ENCODE results near the gene GNAI3.
A peak's percentile ranks its signal among the peaks of the same experiment; 100 is the strongest.

The GNAI3 gene

DNA sequence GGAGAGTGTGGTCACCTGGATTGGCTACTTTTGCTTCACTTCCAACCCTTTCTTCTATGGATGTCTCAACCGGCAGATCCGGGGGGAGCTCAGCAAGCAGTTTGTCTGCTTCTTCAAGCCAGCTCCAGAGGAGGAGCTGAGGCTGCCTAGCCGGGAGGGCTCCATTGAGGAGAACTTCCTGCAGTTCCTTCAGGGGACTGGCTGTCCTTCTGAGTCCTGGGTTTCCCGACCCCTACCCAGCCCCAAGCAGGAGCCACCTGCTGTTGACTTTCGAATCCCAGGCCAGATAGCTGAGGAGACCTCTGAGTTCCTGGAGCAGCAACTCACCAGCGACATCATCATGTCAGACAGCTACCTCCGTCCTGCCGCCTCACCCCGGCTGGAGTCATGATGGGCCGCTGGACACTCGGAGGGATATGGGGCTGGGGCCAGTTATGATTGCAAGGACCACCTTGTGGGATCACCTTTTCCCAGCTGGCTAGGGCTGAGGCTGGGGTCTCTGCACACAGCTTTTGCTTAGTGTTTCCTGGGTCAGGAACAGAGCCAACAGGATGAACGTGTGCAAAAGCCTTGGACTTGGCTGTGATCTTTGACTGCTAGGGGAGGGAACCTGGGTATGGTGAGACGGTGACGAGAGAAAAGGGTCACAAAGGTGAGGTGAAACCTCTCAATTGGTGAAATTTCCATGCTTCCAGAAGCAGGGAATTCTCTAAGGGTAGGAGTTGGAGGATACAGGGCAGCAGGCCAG is 4.3 kb upstream of the GNAI3 start:
- Histone ChIP-seq H3K36me3 (ENCODE audit: control insufficient read depth, insufficient read depth, low read length) (no peaks in the 10 kb centered on the region), H3K4me1 (ENCODE audit: control insufficient read depth, insufficient read depth, low read length, poor library complexity, severe bottlenecking) (peaks cover 16% of the 10 kb centered on the region), H3K4me3 (ENCODE audit: insufficient read depth, low read depth, low read length, poor library complexity, severe bottlenecking) (no peak overlapping the region), H3K27ac (ENCODE audit: insufficient read depth, low read length, poor library complexity, severe bottlenecking) (no peak overlapping the region), H3K27me3 (replicated peaks; ENCODE audit: control insufficient read depth, insufficient read depth, low read length, poor library complexity, severe bottlenecking) (no peaks in the 10 kb centered on the region), H3K9me3 (ENCODE audit: control insufficient read depth, low read length) (no peaks in the 10 kb centered on the region)
- no peak for DNase-seq

DNA sequence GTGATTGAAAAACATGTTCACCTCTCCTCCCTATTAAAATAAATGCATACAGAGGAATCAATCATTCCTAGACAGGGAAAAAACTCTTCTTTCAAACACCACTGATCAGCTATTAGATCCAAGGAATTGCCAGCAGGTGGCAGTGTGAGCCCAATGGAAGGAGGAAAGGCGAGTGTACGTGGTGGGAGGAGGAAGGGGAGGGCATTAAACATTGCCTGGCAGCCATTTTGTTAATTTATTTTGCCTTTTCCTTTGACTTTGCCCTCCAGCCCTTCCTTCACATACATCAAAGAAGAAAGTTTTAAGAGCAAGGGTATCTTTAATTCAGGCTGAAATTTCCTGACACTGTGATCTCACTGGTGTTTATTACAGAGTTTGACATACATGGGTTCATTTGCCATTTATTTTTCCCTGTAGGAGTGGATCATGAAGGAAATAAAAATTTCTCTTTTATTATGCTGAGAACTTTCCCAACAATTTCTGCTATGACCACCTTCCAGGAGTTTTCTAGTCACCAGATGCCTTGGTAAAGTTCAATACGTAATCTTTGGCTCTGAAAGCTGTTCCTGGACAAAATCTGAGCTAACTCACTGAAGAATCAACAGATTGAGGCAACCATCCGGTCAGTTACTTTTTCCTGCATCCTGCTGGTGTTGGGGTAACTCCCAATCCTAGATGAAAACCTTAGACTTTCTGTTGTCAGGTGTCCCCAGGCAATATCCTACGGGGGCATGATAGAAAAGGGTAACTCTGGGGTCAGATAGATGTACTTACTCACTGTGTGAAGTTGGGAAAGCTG is 1.9 kb upstream of the GNAI3 start:
- DNase-seq: peak; percentile 72 to 85 (median 74)
- H3K9me3 ChIP-seq (ENCODE audit: control insufficient read depth, low read length): no peaks in the 10 kb centered on the region

DNA sequence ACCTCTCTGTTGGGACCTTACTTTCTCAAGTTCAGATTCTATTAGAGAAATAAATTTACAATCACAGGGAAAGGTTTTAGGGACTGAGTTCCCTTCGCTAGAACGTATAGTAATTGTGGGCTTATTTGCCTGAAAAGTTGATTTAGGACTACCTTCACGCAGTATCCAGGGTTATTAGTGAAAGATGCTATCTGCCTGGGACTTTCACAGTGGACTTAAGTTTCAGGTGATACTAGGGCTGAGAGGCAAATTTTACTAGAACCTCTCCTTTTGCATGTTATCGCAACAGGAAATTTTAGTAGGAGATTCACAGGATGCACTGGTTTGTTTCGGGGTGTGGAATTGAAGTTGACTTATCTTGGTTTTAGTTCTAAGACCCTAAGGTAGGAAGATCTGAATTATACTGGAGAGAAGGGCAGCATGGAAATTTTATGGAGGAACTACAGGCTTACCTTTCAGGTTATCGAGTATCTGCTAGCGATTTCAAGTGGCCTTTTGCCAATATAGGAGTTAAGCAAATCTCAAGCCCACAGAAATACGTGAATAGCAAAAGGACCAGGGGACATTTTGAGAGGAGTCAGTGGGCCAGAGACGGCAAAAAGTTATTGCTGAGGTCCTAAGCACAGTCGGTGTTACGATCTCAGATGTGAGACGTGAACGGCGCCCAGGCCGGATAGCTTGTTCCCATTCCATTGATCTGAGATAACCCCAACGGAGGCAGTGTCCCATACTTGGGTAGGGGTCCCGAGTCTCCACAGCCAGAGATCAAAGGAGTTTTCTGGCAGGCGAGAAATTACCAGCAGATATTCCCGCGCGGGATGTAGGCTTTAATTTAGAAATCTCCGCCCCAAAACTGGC is 723 bp upstream of the GNAI3 start:
- Histone ChIP-seq H3K36me3 (ENCODE audit: control insufficient read depth, insufficient read depth, low read length) (no peaks in the 10 kb centered on the region), H3K27ac (ENCODE audit: insufficient read depth, low read length, poor library complexity, severe bottlenecking) (peak overlapping the region; percentile 94), H3K9me3 (ENCODE audit: control insufficient read depth, low read length) (no peaks in the 10 kb centered on the region), H3K4me1 (ENCODE audit: control insufficient read depth, insufficient read depth, low read length, poor library complexity, severe bottlenecking) (peaks cover 26% of the 10 kb centered on the region), H3K27me3 (replicated peaks; ENCODE audit: control insufficient read depth, insufficient read depth, low read length, poor library complexity, severe bottlenecking) (no peaks in the 10 kb centered on the region), H3K4me3 (ENCODE audit: insufficient read depth, low read depth, low read length, poor library complexity, severe bottlenecking) (peak overlapping the region; percentile 93)
- DNase-seq: no peak

More for the DNA sequence above, 1.9 kb upstream of the GNAI3 start:
- peak overlapping the region; percentile 93 for H3K4me3 ChIP-seq (ENCODE audit: insufficient read depth, low read depth, low read length, poor library complexity, severe bottlenecking)
- H3K36me3 ChIP-seq (ENCODE audit: control insufficient read depth, insufficient read depth, low read length): no peaks in the 10 kb centered on the region
- H3K4me1 ChIP-seq (ENCODE audit: control insufficient read depth, insufficient read depth, low read length, poor library complexity, severe bottlenecking): peaks cover 26% of the 10 kb centered on the region
- H3K27me3 ChIP-seq (replicated peaks; ENCODE audit: control insufficient read depth, insufficient read depth, low read length, poor library complexity, severe bottlenecking): no peaks in the 10 kb centered on the region
- peak overlapping the region; percentile 94 for H3K27ac ChIP-seq (ENCODE audit: insufficient read depth, low read length, poor library complexity, severe bottlenecking)

DNA sequence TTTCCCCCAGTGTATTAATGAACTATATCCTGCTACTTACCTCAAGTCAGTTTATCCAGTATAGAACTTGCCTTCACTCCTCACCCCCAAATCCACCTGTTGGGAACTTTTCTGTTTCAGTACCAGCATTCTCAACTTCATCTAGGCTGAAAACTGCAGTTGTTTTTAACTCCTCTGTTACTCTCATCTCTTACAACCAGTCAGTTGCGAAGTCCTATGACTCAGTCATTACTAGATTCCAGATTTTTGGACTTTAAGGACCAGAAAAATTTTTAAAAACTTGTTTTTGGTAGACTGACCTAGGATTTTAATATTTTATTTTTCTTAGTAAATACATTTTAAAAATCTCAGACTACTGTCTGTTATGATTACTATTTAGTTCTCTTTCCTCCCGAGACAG is 8.1 kb downstream of the GNAI3 start:
- Histone ChIP-seq H3K9me3 (ENCODE audit: control insufficient read depth, low read length) (no peaks in the 10 kb centered on the region), H3K4me3 (ENCODE audit: insufficient read depth, low read depth, low read length, poor library complexity, severe bottlenecking) (no peak overlapping the region), H3K27me3 (replicated peaks; ENCODE audit: control insufficient read depth, insufficient read depth, low read length, poor library complexity, severe bottlenecking) (no peaks in the 10 kb centered on the region), H3K36me3 (ENCODE audit: control insufficient read depth, insufficient read depth, low read length) (no peaks in the 10 kb centered on the region), H3K27ac (ENCODE audit: insufficient read depth, low read length, poor library complexity, severe bottlenecking) (no peak overlapping the region), H3K4me1 (ENCODE audit: control insufficient read depth, insufficient read depth, low read length, poor library complexity, severe bottlenecking) (peaks cover 6% of the 10 kb centered on the region)
- DNase-seq: no peak

DNA sequence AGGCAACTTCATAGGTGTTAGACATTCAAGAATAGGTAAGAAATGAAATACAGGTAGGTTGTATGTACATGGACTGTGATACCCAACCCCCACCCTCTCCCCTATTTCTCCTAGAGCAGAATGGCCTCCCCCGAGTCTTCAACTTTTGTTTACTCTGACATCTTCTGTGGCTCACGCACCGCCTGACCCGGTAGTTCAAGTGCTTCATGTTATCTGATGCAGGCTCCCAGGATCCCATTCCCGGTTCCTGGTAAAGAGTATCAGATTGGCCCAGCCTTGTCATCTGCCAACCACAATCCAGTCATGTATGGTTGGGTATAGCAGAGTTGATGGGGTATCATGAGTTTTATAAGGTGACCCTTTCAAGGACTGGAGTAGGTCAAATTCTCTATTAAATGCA is 9.1 kb downstream of the GNAI3 start:
- DNase-seq: no peak
- H3K27ac ChIP-seq (ENCODE audit: insufficient read depth, low read length, poor library complexity, severe bottlenecking): no peak overlapping the region
- no peaks in the 10 kb centered on the region for H3K9me3 ChIP-seq (ENCODE audit: control insufficient read depth, low read length)
- H3K4me3 ChIP-seq (ENCODE audit: insufficient read depth, low read depth, low read length, poor library complexity, severe bottlenecking): no peak overlapping the region
- H3K4me1 ChIP-seq (ENCODE audit: control insufficient read depth, insufficient read depth, low read length, poor library complexity, severe bottlenecking): peaks cover 6% of the 10 kb centered on the region
- no peaks in the 10 kb centered on the region for H3K27me3 ChIP-seq (replicated peaks; ENCODE audit: control insufficient read depth, insufficient read depth, low read length, poor library complexity, severe bottlenecking)
- no peaks in the 10 kb centered on the region for H3K36me3 ChIP-seq (ENCODE audit: control insufficient read depth, insufficient read depth, low read length)

DNA sequence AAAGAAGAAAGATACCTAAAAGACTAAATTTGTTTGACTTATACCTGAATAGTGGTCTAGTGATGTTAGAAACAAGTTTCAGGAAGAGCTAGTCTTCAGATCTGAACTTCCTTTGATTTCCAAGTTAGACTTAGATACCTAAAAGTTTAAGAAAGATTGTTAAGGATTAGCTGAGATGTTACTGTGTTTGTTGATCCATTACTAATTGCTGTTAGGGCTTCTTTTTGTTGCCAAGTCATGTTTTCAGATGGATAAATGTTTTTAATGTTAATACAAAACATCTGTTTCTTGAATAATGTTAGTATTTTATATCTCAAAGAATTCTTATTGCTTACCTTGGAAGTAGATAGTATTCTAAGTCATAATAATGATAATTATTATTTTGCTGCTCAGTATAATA is 11.6 kb downstream of the GNAI3 start:
- Histone ChIP-seq H3K27me3 (replicated peaks; ENCODE audit: control insufficient read depth, insufficient read depth, low read length, poor library complexity, severe bottlenecking) (no peaks in the 10 kb centered on the region), H3K4me1 (ENCODE audit: control insufficient read depth, insufficient read depth, low read length, poor library complexity, severe bottlenecking) (peaks cover 17% of the 10 kb centered on the region), H3K9me3 (ENCODE audit: control insufficient read depth, low read length) (no peaks in the 10 kb centered on the region), H3K27ac (ENCODE audit: insufficient read depth, low read length, poor library complexity, severe bottlenecking) (no peak overlapping the region), H3K4me3 (ENCODE audit: insufficient read depth, low read depth, low read length, poor library complexity, severe bottlenecking) (no peak overlapping the region), H3K36me3 (ENCODE audit: control insufficient read depth, insufficient read depth, low read length) (no peaks in the 10 kb centered on the region)
- no peak for DNase-seq

DNA sequence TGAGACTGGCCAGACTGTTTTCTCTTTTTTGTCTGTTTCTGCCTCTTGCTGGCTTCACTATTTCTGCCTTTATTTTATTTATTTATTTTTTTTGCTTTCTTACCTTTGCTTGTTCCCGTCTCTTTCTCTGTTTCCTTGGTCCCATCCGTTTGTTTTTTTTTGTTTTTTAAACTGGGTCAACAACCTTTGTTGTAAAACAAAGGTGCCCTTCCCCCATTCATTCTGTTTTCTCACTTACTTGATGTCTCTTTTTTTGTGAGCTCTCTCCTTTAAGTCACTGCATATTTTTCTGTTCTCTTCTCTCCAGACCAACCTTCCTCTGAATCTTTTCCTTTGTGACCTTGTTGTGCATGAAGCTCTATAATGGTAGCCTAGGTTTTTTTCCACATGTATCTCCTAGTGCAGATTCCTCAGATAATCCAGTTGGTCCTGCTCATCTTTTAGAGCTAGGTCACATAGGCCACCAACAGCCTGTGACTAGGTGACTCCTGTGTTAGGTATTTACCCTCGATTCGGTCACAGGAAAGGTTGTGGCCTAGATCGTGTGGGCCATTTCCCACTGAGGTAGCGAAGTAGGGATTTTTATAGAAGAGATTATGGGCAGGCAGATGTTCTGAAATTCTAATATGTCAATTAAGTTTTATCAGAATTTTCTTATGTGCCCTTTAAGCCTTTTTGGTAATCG is 15.9 kb downstream of the GNAI3 start:
- no peak for DNase-seq
- Histone ChIP-seq H3K27ac (ENCODE audit: insufficient read depth, low read length, poor library complexity, severe bottlenecking) (no peak overlapping the region), H3K4me1 (ENCODE audit: control insufficient read depth, insufficient read depth, low read length, poor library complexity, severe bottlenecking) (peaks cover 20% of the 10 kb centered on the region), H3K27me3 (replicated peaks; ENCODE audit: control insufficient read depth, insufficient read depth, low read length, poor library complexity, severe bottlenecking) (no peaks in the 10 kb centered on the region), H3K9me3 (ENCODE audit: control insufficient read depth, low read length) (no peaks in the 10 kb centered on the region), H3K4me3 (ENCODE audit: insufficient read depth, low read depth, low read length, poor library complexity, severe bottlenecking) (no peak overlapping the region), H3K36me3 (ENCODE audit: control insufficient read depth, insufficient read depth, low read length) (no peaks in the 10 kb centered on the region)

DNA sequence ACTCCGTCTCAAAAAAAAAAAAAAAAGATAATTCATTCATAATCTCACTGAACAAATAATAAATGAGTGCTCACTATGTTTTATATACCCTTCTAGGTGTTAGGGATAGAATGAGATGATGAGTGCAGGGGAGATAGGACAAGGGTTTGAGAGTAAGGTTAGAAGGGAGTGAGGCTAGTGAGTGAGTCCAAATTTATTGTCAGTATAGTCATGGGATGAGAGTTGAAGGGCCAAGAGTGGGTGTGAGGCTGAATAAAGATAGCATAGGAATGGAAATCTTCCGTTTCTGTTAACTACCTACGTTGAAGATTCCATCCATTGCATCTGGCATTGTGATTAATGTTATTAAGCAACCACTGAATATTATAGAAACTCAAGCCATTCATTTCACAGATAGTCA is 16.8 kb downstream of the GNAI3 start:
- no peaks in the 10 kb centered on the region for H3K27me3 ChIP-seq (replicated peaks; ENCODE audit: control insufficient read depth, insufficient read depth, low read length, poor library complexity, severe bottlenecking)
- H3K36me3 ChIP-seq (ENCODE audit: control insufficient read depth, insufficient read depth, low read length): no peaks in the 10 kb centered on the region
- no peak for DNase-seq
- no peak overlapping the region for H3K27ac ChIP-seq (ENCODE audit: insufficient read depth, low read length, poor library complexity, severe bottlenecking)
- no peak overlapping the region for H3K4me3 ChIP-seq (ENCODE audit: insufficient read depth, low read depth, low read length, poor library complexity, severe bottlenecking)
- peaks cover 16% of the 10 kb centered on the region for H3K4me1 ChIP-seq (ENCODE audit: control insufficient read depth, insufficient read depth, low read length, poor library complexity, severe bottlenecking)
- H3K9me3 ChIP-seq (ENCODE audit: control insufficient read depth, low read length): no peaks in the 10 kb centered on the region

DNA sequence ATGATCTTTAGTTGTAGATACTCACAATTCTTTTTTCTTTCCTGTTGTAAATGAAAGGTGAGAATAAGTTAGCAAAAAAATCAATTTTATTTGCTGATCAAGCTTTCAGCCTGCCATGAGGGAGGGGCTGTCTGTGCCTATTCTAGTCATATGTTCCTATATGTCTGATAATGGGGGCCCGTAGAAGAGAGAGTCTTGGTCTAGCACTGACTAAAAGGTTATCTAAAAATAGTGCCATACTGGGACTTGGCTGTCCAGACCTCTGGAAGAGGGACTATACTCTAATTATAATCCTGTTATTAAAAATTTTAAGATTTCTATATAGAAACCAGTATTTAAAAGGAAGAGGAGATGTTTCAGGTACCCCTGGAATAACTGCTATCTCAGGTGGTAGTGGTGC is 18.6 kb downstream of the GNAI3 start:
- H3K4me1 ChIP-seq (ENCODE audit: control insufficient read depth, insufficient read depth, low read length, poor library complexity, severe bottlenecking): peaks cover 14% of the 10 kb centered on the region
- H3K27ac ChIP-seq (ENCODE audit: insufficient read depth, low read length, poor library complexity, severe bottlenecking): no peak overlapping the region
- H3K36me3 ChIP-seq (ENCODE audit: control insufficient read depth, insufficient read depth, low read length): no peaks in the 10 kb centered on the region
- H3K4me3 ChIP-seq (ENCODE audit: insufficient read depth, low read depth, low read length, poor library complexity, severe bottlenecking): no peak overlapping the region
- no peak for DNase-seq
- H3K9me3 ChIP-seq (ENCODE audit: control insufficient read depth, low read length): no peaks in the 10 kb centered on the region
- H3K27me3 ChIP-seq (replicated peaks; ENCODE audit: control insufficient read depth, insufficient read depth, low read length, poor library complexity, severe bottlenecking): no peaks in the 10 kb centered on the region
